K562 (cell line): ENCODE results near the gene CD79A. TPM values are rescaled to one million over a fixed set of nuclear protein-coding genes. Genes with fewer than 3 reads are reported as not detected.

Source experiments
- ATAC-seq: fragments of 200-7000 bp; cut with Tn5 transposase; 3 replicates; pipeline ENCODE4 v1.9.1; 2020; ENCODE audit warnings: moderate library complexity
- BruUV-seq: library from RNA; stranded (reverse); fragments of 400-500 nt; replicated peaks from 2 replicates; lab custom pipeline; 2021; lab: Mats Ljungman, UMichigan
- CTCF ChIA-PET: fragments of 300-600 bp; formaldehyde crosslinking; extraction: SDS; loops from one replicate; lab custom pipeline; 2021; ENCODE audit warnings: low intra/inter-chr PET ratio; lab: Yijun Ruan, JAX
- POLR2A ChIA-PET: fragments of 300-600, 350-650 bp; sonication (Branson Sonifier 250); formaldehyde crosslinking; extraction: SDS; loops from one replicate; lab custom pipeline; 2021; ENCODE audit warnings: antibody characterized with exemption, inconsistent platforms; lab: Yijun Ruan, JAX
- DNase-seq, 4 experiments: peaks; one replicate each; pipeline versions ENCODE4 v3.0.0 to v3.0.0-alpha.2; 2011 to 2018; ENCODE audit warnings: low spot score in 3 of 4, mixed read lengths in 3 of 4; ENCODE audit errors: extremely low read depth in 1 of 4
- FAIRE-seq: peaks from 2 replicates; lab custom pipeline; 2011; peaks lifted over from hg19 to GRCh38; lab: Jason Lieb, UNC
- H2AFZ ChIP-seq: 2 replicates; pipeline ENCODE4 v1.6.0; 2011; ENCODE audit warnings: low read depth, low read length, control low read depth, inconsistent platforms
- H3K27ac ChIP-seq: fragments of 200-600 bp; 3 replicates; pipeline ENCODE4 v1.8.0; 2011; ENCODE audit warnings: low read depth, mild to moderate bottlenecking, control low read depth, inconsistent platforms, low read length, moderate library complexity, mixed read lengths; ENCODE audit errors: extremely low read depth
- H3K27me3 ChIP-seq, 2 experiments: fragments of 300-600 bp in 1 of 2; 2 replicates in 1 of 2; 3 replicates in 1 of 2; pipeline versions ENCODE4 v1.6.0 to v1.8.0; 2011; ENCODE audit warnings: inconsistent platforms in 2 of 2, low read length in 2 of 2, mild to moderate bottlenecking in 1 of 2, mixed read lengths in 1 of 2, moderate library complexity in 1 of 2; ENCODE audit not compliant: control insufficient read depth in 2 of 2, insufficient read depth in 2 of 2
- H3K36me3 ChIP-seq: fragments of 300-600 bp; 3 replicates; pipeline ENCODE4 v1.8.0; 2011; ENCODE audit warnings: mild to moderate bottlenecking, low read length, inconsistent platforms; ENCODE audit not compliant: control insufficient read depth, insufficient read depth
- H3K4me1 ChIP-seq, 2 experiments: fragments of 200-600 bp in 1 of 2; replicated peaks in 1 of 2; 2 replicates in 1 of 2; 3 replicates in 1 of 2; pipeline versions ENCODE4 v1.5.1 to v1.8.0; 2011; ENCODE audit warnings: inconsistent platforms in 2 of 2, low read length in 2 of 2, mild to moderate bottlenecking in 1 of 2, mixed read lengths in 1 of 2, moderate library complexity in 1 of 2; ENCODE audit not compliant: control insufficient read depth in 2 of 2, insufficient read depth in 2 of 2
- H3K4me2 ChIP-seq: 2 replicates; pipeline ENCODE4 v1.6.1; 2011; ENCODE audit warnings: low read length, control low read depth, inconsistent platforms, mixed read lengths; ENCODE audit not compliant: insufficient read depth
- H3K4me3 ChIP-seq: fragments of 200-600 bp; sonication (generic), shearing (Covaris generic); 2 replicates; pipeline ENCODE4 v1.5.1; 2016; ENCODE audit warnings: control low read depth, inconsistent platforms
- H3K79me2 ChIP-seq: fragments of 200-600 bp; 3 replicates; pipeline ENCODE4 v1.8.0; 2011; ENCODE audit warnings: low read length, inconsistent platforms; ENCODE audit not compliant: control insufficient read depth, insufficient read depth
- H3K9ac ChIP-seq, 2 experiments: 2 replicates each; pipeline versions ENCODE4 v1.6.0 to v1.6.1; 2011; ENCODE audit warnings: low read depth in 2 of 2, low read length in 2 of 2, control low read depth in 1 of 2, inconsistent platforms in 1 of 2, mild to moderate bottlenecking in 1 of 2, mixed read lengths in 1 of 2; ENCODE audit not compliant: insufficient read depth in 1 of 2
- H3K9me1 ChIP-seq: one replicate; pipeline ENCODE4 v1.6.0; 2011; ENCODE audit warnings: inconsistent platforms, mild to moderate bottlenecking, low read length, moderate library complexity; ENCODE audit not compliant: control insufficient read depth, insufficient read depth
- H3K9me3 ChIP-seq: replicated peaks from 2 replicates; pipeline ENCODE4 v1.5.1; 2011; ENCODE audit warnings: low read depth, low read length, inconsistent platforms; ENCODE audit not compliant: control insufficient read depth, insufficient read depth
- H4K20me1 ChIP-seq: replicated peaks from 2 replicates; pipeline ENCODE4 v1.6.1; 2011; ENCODE audit warnings: low read length, inconsistent platforms, mixed read lengths; ENCODE audit not compliant: control insufficient read depth, insufficient read depth
- ARHGAP35 ChIP-seq: fragments of 450-650 bp; IDR thresholded peaks from 2 replicates; pipeline ENCODE4 v1.6.1; 2018; ENCODE audit not compliant: partially characterized antibody
- ARID2 ChIP-seq: fragments of 450-650 bp; IDR thresholded peaks from 2 replicates; pipeline ENCODE4 v1.6.1; 2017; ENCODE audit warnings: antibody characterized with exemption, mild to moderate bottlenecking
- ARNT ChIP-seq, 2 experiments: fragments of 450-650 bp; IDR thresholded peaks; 2 replicates each; pipeline ENCODE4 v1.6.1; 2016; ENCODE audit warnings: mild to moderate bottlenecking in 1 of 2
- BCOR ChIP-seq: fragments of 450-650 bp; IDR thresholded peaks from 2 replicates; pipeline ENCODE4 v1.6.1; 2016
- DPF2 ChIP-seq: fragments of 450-650 bp; IDR thresholded peaks from 2 replicates; pipeline ENCODE4 v1.6.1; 2016
- HBP1 ChIP-seq: fragments of 450-650 bp; formaldehyde crosslinking; IDR thresholded peaks from 2 replicates; pipeline ENCODE4 v1.4.0; 2022; ENCODE audit warnings: missing genetic modification characterization
- HOXB6 ChIP-seq: fragments of 250-450 bp; sonication (Bioruptor Pico); IDR thresholded peaks from 2 replicates; pipeline ENCODE4 v1.5.1; 2022; ENCODE audit warnings: mild to moderate bottlenecking, borderline replicate concordance
- IRF1 ChIP-seq: sonication (generic); formaldehyde crosslinking; IDR thresholded peaks from 2 replicates; pipeline ENCODE4 v1.8.0; 2022; ENCODE audit warnings: missing genetic modification reagents, mild to moderate bottlenecking, borderline replicate concordance
- KDM2B ChIP-seq: fragments of 250-450 bp; sonication (Bioruptor Pico); IDR thresholded peaks from 2 replicates; pipeline ENCODE4 v1.8.0; 2021; ENCODE audit warnings: mild to moderate bottlenecking, moderate library complexity
- LARP7 ChIP-seq: fragments of 450-650 bp; IDR thresholded peaks from 2 replicates; pipeline ENCODE4 v1.6.1; 2016
- MLLT1 ChIP-seq, 2 experiments: fragments of 450-650 bp; IDR thresholded peaks; 2 replicates each; pipeline ENCODE4 v1.6.1; 2016
- SMARCA4 ChIP-seq: fragments of 450-650 bp; IDR thresholded peaks from 2 replicates; pipeline ENCODE4 v1.6.1; 2016
- TCF3 ChIP-seq: sonication (generic); formaldehyde crosslinking; IDR thresholded peaks from 2 replicates; pipeline ENCODE4 v1.4.0; 2020; ENCODE audit warnings: mild to moderate bottlenecking, missing genetic modification reagents
- TOE1 ChIP-seq, 2 experiments: fragments of 450-650 bp in 1 of 2; sonication (generic) in 1 of 2; formaldehyde crosslinking in 1 of 2; IDR thresholded peaks; 2 replicates each; pipeline versions ENCODE4 v1.7.1 to v1.8.0; 2016 to 2022; ENCODE audit warnings: borderline replicate concordance in 2 of 2, mild to moderate bottlenecking in 2 of 2, antibody characterized with exemption in 1 of 2, inconsistent platforms in 1 of 2, low read depth in 1 of 2, missing genetic modification reagents in 1 of 2, moderate library complexity in 1 of 2
- ZEB2 ChIP-seq: fragments of 450-650 bp; IDR thresholded peaks from 2 replicates; pipeline ENCODE4 v1.6.1; 2016
- ZFP36 ChIP-seq: fragments of 150-350 bp; IDR thresholded peaks from 2 replicates; pipeline ENCODE4 v1.6.1; 2018; ENCODE audit warnings: low read length, low read depth; ENCODE audit not compliant: partially characterized antibody
- WGBS: fragments of 100-300 bp; shearing (Covaris generic); methylation state at CpG from one replicate; pipeline ENCODE4 v1.1.6; 2016; ENCODE audit warnings: low coverage, mixed read lengths; ENCODE audit not compliant: insufficient coverage; ENCODE audit errors: missing lambda C conversion rate; 5-methylcytosine and 5-hydroxymethylcytosine counted together
- in situ Hi-C: fragments of 300-500 bp; cut with MboI; formaldehyde crosslinking; loops from 4 replicates; pipeline ENCODE4 v1.15.0; 2018; ENCODE audit warnings: inconsistent platforms, mixed read lengths
- intact Hi-C: fragments of 100-400 bp; cut with micrococcal nuclease; formaldehyde crosslinking; loops from 2 replicates; pipeline ENCODE4 v1.14.2; 2022
- polyA plus RNA-seq, 8 experiments: library from polyadenylated mRNA; depleted of rRNA in 4 of 8; stranded (reverse) in 5 of 8; unstranded in 3 of 8; fragments of >200 nt; fragmentation: Nextera tagmentation in 2 of 8; fragmentation: Illumina TruSeq in 1 of 8; extraction: Ambion mirVana in 2 of 8; extraction: Trizol in 1 of 8; gene quantifications; 2 replicates each; pipeline versions ENCODE4 v1.2.1 to v1.2.3, GENCODE V29; 2011 to 2014; ENCODE audit warnings: inconsistent platforms in 1 of 8, missing spikeins in 1 of 8
- total RNA-seq, 7 experiments: library from RNA; depleted of rRNA in 6 of 7; stranded (reverse); fragments of >200 nt in 6 of 7; fragmentation: Illumina TruSeq in 2 of 7; extraction: Trizol in 2 of 7; gene quantifications; 2 replicates each; pipeline versions ENCODE4 v1.2.1 to v1.2.3, GENCODE V29; 2011 to 2021; ENCODE audit warnings: low replicate concordance in 1 of 7

The CD79A gene
- total and polyA plus RNA-seq, 9 of the 15 experiments (the other 6 are each of a cell fraction or from before 2014, with no cell fraction given) = 0.04 to 0.72 (median 0.17) TPM; not detected in 3

GRCh38 chr19:41926763-41927496 lies 49.9 kb downstream of the CD79A start:
- Histone ChIP-seq H3K4me1 (peaks cover 30 to 50% of the 10 kb centered on the region in 2 experiments), H4K20me1 (no peaks in the 10 kb centered on the region), H3K9me1 (no peaks in the 10 kb centered on the region), H3K4me3 (no peak overlapping the region; the same call in 1 of the 2 replicates), H3K9ac (no peak overlapping the region), H3K9me3 (no peaks in the 10 kb centered on the region), H3K27ac (no peak overlapping the region), H3K36me3 (no peaks in the 10 kb centered on the region), H3K4me2 (no peak overlapping the region), H2AFZ (no peak overlapping the region), H3K27me3 (no peaks in the 10 kb centered on the region; a peak in 2 of 5 replicates), H3K79me2 (peaks cover 8% of the 10 kb centered on the region; the same call in 2 of the 3 replicates)
- 20% methylated on average over 15 of the region's 16 CpGs for WGBS
- no TSS peak for BruUV-seq
- intact Hi-C loops (no loop called here), in situ Hi-C loops (no loop called here)
- ChIA-PET POLR2A (interaction anchor here (1.0 kb wide), 1 partner anchor 53 kb away, joined by 4 read pairs; no protein-coding TSS in a partner anchor), CTCF (no interaction called here)
- DNase-seq = no peak
- ATAC-seq = no peak
- FAIRE-seq = peak; percentile 67
- TF ChIP-seq ARNT (IDR thresholded peaks at IDR 0.05) = peak in 1 of 2 experiments; percentile 25; a peak in 1 of 4 replicates
- 0 out of 2 replicates have a peak, but pooled peaks have one; percentile 16 for TF ChIP-seq LARP7
- TF ChIP-seq TOE1 (IDR thresholded peaks at IDR 0.05; ENCODE audit: borderline replicate concordance) = 0 out of 2 replicates have a peak, but pooled peaks have one; percentile 19
- TF ChIP-seq TOE1 (CRISPR knock-in tag; IDR thresholded peaks at IDR 0.05; ENCODE audit: borderline replicate concordance, low read depth) = no peak
- peak; percentile 83 for TF ChIP-seq BCOR
- peak; percentile 4 for TF ChIP-seq ZFP36
- peak; percentile 33; the same call in 1 of the 2 replicates for TF ChIP-seq DPF2
- no peak for TF ChIP-seq HOXB6 (CRISPR knock-in tag)
- peak in 1 of 2 experiments; percentile 40; a peak in 1 of 4 replicates for TF ChIP-seq MLLT1 (IDR thresholded peaks at IDR 0.05)
- no peak for TF ChIP-seq KDM2B (CRISPR knock-in tag)
- TF ChIP-seq TCF3 (CRISPR knock-in tag) = no peak
- no peak for TF ChIP-seq ARID2
- TF ChIP-seq ARHGAP35 = peak; percentile 58
- 0 out of 2 replicates have a peak, but pooled peaks have one; percentile 10 for TF ChIP-seq ZEB2
- no peak for TF ChIP-seq IRF1 (CRISPR knock-in tag)
- TF ChIP-seq SMARCA4 = peak; percentile 48; the same call in 1 of the 2 replicates
- TF ChIP-seq HBP1 = no peak
